ENCODE measurements around the gene AKT3. TPM values are rescaled to one million over a fixed set of nuclear protein-coding genes. Genes with fewer than 3 reads are reported as not detected.

The AKT3 gene
- total and polyA plus RNA-seq, 2 experiments from 2014 or later = 4.5 to 18.5 TPM

- Mint-ChIP-seq H3K4me3 (peak overlapping the region; percentile 39; the same call in 1 of the 3 replicates), H3K36me3 (ENCODE audit: low read depth) (peaks cover 13% of the 10 kb centered on the region; the same call in 2 of the 3 replicates), H3K4me1 (peaks cover 62% of the 10 kb centered on the region), H3K9me3 (peaks cover 3% of the 10 kb centered on the region; the same call in 2 of the 3 replicates), H3K27me3 (ENCODE audit: insufficient read depth, low read depth, poor library complexity) (peaks cover 5% of the 10 kb centered on the region), H3K27ac (peak overlapping the region; percentile 95)
- no peaks in the 10 kb centered on the region; the same call in 1 of the 2 replicates for H3K9me2 ChIP-seq (ENCODE audit: insufficient read depth)
- peak overlapping the region; percentile 44 for H3K4me2 ChIP-seq
- ATAC-seq (peak; percentile 56), DNase-seq (ENCODE audit: low spot score) (peak; percentile 70)
- peak overlapping the region; percentile 96 for H3K27ac ChIP-seq (ENCODE audit: low read depth)
- no peaks in the 10 kb centered on the region for H3K27me3 ChIP-seq (ENCODE audit: insufficient read depth)
- H3K4me1 ChIP-seq (ENCODE audit: insufficient read depth) = peaks cover 58% of the 10 kb centered on the region
- no peaks in the 10 kb centered on the region for H3K36me3 ChIP-seq (ENCODE audit: insufficient read depth)
- peaks cover 43% of the 10 kb centered on the region for H3F3A ChIP-seq (replicated peaks; ENCODE audit: low read depth)
- H4K20me1 ChIP-seq (replicated peaks; ENCODE audit: insufficient read depth) = no peaks in the 10 kb centered on the region
- no peaks in the 10 kb centered on the region for H3K79me2 ChIP-seq (replicated peaks; ENCODE audit: insufficient read depth)
- H3K4me3 ChIP-seq = peak overlapping the region; percentile 4; the same call in 1 of the 2 replicates
- H2AFZ ChIP-seq = no peak overlapping the region
- TF ChIP-seq EZH2 (IDR thresholded peaks at IDR 0.05; ENCODE audit: low read depth, unreplicated experiment) = no peak
- TF ChIP-seq ETS1 (IDR thresholded peaks at IDR 0.05) = 0 out of 2 replicates have a peak, but pooled peaks have one; percentile 11
- peak; percentile 81 for TF ChIP-seq NANOG (IDR thresholded peaks at IDR 0.05; ENCODE audit: borderline replicate concordance)
- TF ChIP-seq ZNF462 (CRISPR knock-in tag; IDR thresholded peaks at IDR 0.05) = peak; percentile 39; the same call in 1 of the 2 replicates
- TF ChIP-seq, protein P1, sequence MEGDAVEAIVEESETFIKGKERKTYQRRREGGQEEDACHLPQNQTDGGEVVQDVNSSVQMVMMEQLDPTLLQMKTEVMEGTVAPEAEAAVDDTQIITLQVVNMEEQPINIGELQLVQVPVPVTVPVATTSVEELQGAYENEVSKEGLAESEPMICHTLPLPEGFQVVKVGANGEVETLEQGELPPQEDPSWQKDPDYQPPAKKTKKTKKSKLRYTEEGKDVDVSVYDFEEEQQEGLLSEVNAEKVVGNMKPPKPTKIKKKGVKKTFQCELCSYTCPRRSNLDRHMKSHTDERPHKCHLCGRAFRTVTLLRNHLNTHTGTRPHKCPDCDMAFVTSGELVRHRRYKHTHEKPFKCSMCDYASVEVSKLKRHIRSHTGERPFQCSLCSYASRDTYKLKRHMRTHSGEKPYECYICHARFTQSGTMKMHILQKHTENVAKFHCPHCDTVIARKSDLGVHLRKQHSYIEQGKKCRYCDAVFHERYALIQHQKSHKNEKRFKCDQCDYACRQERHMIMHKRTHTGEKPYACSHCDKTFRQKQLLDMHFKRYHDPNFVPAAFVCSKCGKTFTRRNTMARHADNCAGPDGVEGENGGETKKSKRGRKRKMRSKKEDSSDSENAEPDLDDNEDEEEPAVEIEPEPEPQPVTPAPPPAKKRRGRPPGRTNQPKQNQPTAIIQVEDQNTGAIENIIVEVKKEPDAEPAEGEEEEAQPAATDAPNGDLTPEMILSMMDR (conservative IDR thresholded peaks at IDR 0.05; ENCODE audit: low read depth in 2 of 2) = no peak
- TF ChIP-seq, protein P2, sequence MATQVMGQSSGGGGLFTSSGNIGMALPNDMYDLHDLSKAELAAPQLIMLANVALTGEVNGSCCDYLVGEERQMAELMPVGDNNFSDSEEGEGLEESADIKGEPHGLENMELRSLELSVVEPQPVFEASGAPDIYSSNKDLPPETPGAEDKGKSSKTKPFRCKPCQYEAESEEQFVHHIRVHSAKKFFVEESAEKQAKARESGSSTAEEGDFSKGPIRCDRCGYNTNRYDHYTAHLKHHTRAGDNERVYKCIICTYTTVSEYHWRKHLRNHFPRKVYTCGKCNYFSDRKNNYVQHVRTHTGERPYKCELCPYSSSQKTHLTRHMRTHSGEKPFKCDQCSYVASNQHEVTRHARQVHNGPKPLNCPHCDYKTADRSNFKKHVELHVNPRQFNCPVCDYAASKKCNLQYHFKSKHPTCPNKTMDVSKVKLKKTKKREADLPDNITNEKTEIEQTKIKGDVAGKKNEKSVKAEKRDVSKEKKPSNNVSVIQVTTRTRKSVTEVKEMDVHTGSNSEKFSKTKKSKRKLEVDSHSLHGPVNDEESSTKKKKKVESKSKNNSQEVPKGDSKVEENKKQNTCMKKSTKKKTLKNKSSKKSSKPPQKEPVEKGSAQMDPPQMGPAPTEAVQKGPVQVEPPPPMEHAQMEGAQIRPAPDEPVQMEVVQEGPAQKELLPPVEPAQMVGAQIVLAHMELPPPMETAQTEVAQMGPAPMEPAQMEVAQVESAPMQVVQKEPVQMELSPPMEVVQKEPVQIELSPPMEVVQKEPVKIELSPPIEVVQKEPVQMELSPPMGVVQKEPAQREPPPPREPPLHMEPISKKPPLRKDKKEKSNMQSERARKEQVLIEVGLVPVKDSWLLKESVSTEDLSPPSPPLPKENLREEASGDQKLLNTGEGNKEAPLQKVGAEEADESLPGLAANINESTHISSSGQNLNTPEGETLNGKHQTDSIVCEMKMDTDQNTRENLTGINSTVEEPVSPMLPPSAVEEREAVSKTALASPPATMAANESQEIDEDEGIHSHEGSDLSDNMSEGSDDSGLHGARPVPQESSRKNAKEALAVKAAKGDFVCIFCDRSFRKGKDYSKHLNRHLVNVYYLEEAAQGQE (IDR thresholded peaks at IDR 0.05; ENCODE audit: unreplicated experiment) = no peak
- no peak for TF ChIP-seq JUNB (IDR thresholded peaks at IDR 0.05; ENCODE audit: unreplicated experiment)
Measured at GRCh38 chr1:243490748-243491686, 359.0 kb downstream of the AKT3 start.

All from GM23338 (cell line).